GM10847 (cell line): ENCODE data around the gene GAS7.

Source experiments
- POLR2A ChIP-seq: IDR thresholded peaks from 2 replicates; pipeline ENCODE4 v1.6.1; 2011; ENCODE audit not compliant: insufficient read length; ENCODE audit errors: extremely low read depth

Gene GAS7

DNA sequence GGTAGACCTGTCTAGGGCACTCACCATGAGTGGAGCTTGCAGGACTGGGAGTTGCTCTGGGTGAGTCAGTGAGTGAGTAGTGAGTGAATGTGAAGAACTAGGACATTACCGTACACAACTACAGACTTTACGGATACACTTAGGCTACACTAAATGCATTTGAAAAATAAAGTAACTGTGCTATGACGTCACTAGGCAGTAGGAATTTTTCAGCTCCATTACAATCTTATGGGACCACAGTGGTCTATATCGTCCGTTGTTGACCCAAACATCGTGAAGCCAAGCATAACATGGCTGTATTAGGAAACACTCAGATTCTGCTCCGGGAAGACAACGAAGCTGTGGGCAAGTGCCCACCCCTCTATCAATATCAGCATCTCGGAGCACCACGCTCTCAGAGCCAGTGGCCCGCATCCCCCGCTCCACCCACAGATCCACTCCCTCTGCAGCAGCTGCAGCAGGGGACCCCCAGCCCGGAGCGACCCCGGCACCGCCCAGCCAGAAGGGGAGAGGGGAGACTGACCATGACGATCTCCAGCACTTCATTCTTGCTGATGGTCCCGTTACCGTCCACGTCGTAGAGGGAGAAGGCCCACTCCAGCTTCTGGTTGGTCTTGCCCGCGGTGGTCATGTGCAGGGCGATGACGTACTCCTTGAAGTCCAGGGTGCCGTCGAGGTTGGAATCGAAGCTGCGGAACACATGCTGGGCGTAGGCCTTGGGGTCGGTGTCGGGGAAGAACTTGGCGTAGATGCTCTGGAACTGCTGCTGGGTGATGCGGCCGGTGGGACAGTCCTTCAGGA is 293.9 kb downstream of the GAS7 start:
- TF ChIP-seq POLR2A = no peak

DNA sequence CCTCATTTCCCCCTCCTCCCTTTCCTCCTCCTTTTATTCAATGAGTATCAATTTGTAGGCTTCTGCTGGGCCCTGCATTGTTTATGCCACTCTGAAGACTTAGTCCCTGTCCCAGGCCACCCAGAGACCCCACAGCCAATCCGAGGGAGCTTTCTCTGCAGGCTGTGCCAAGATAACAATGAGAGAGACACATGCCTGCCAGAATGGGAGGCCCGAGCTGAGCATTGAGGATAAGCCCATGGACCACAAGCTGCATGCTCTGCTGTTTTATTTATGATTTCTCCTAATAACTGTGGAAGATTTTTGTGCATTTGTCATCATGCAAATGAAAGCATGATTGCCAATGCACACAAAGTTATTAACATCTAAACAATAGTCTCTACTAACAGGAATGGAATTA is 296.3 kb downstream of the GAS7 start:
- no peak for TF ChIP-seq POLR2A

DNA sequence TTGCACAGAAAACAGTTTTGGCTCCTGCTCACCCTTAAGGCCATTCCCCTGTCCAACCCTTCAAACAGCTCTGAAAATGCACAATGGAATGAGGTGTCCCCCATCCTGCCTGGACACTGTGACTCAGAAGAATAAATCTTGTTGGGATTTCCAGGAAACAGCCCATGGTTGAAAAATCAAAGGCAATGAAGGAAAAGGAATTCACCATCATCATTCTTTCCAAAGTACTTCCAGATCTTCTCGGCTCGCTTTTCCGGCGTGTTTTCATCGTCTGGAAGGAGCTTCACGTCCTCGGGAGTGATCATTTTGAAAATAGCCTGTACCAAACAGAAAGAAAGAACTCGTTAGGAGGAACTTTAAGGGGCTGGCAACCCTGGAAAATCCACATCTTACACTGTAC is 297.6 kb downstream of the GAS7 start:
- TF ChIP-seq POLR2A = no peak

DNA sequence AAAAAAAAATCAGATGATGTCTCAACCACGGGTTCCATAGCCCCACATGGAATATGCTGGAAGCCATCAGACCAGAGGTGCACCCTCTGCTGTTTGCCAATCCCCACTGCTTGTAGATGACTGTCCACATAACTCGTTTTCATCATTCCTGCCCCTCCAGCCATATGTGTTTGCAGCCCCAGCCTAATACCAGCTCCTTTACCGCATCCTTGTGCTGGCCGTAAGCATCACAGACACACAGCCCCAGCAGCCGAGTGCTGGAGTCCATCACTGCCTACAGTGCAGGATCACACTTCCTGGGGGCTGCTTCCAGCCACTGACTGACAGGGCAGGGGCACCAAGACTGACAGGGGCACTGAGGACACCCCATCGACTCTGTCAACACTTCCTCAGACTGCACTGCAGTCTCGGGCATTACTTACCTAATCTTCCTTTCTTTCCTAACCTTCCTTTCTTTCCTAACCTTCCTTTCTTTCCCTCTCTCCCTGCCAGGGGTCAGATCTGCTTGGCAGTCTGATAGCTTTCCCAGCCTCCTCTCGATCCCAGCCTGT is 298.3 kb downstream of the GAS7 start:
- no peak for TF ChIP-seq POLR2A

DNA sequence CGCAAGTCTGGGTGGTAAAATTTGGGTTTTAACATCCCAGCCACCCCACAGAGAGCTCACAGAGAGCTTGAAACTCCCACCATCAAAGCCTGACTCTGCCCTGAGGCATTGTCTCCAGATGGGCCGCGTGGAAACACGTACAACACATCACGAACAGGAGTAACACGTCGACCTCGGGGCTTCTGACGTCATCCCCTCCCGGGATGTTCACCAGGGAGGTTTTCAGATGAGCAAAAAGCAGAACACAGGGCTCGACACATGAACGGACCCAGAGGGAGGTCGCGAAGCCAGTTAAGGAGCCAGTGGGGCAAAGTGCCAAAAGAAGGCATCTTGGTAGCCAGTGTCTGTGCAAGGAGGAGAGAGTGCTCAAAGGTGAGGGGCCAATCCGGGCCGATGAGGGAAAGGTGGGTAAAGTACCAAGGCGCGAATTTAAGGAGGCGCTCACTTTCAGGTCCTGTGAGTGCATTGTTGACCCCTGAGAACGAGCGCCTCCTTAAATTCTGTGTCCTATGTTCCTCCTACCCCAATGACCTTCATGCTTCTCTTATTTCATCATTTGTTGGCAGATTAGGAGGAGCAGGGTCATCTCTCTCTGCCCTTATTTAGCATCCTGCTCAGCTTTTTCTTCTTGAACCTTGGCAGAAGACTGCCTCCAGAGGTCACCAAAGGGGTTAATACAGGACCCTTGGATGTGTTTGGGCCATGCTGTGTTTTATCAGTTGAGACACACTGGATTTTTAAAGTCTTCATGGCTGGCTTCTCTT is 298.9 kb downstream of the GAS7 start:
- TF ChIP-seq POLR2A = no peak

DNA sequence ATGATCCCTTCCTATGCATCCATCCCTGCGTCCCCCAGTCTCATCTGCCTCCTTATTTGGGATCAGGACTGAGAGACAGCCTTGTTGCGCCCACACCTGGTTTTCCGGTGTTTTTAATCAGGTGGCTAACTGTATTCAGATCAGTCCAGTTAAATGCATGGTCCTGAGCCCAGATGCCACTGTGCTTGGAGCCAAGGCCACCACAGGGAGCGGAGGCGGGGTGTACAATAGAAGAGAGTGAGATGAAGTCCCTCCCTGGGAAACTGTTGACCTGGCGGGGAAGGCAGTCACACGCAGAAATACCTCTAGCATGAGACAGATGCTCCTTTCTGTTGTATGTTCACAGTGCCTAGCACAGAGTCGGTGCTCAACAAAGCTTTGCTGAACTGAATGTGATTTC is 299.6 kb downstream of the GAS7 start:
- no peak for TF ChIP-seq POLR2A

DNA sequence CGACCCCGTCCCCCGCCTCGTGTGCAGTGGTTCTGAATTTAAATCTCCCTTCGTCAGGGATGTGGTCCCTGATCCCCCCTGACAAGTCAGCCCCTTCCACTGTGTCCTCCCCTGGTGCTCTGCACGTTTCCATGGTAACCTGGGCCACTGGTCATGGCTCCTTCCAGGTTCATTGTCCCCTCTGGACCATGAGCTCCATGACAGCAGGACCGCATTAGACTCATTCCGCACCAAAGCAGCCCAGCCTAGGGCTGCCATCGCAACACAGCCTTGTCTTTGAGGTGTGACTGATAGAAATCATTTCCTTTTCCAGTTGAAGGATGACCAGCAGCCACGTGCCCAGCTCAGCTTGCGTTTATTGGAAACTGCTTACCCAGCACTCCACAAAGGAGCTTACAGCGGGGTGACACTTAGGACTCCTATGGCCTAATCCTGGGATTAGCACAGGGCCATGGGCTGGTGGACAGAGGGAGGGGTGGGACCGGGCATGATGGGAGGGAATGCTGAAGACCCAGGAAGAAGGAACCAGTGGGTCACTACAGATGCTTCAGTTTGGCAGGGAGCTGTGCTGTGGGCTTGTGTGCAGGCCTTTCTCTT is 300.9 kb downstream of the GAS7 start:
- no peak for TF ChIP-seq POLR2A

DNA sequence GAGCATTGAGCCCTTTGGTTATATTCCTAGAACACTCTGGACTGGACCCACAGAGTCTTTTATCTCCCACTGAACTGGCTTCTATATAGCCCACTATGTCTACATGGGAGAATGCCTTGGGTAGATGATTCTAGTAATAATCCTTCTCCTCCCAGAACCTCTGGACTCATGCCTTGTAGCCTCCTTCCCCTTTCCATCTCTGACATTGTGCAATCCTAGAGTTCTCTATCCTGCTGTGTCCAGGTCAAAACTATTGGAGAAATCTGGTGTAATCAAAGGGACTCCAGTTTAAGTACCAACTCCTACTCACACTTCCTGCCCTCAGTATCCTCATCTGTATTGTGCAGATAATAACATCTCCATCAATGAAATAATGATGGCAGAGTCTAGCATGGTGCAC is 302.5 kb downstream of the GAS7 start:
- TF ChIP-seq POLR2A = no peak

DNA sequence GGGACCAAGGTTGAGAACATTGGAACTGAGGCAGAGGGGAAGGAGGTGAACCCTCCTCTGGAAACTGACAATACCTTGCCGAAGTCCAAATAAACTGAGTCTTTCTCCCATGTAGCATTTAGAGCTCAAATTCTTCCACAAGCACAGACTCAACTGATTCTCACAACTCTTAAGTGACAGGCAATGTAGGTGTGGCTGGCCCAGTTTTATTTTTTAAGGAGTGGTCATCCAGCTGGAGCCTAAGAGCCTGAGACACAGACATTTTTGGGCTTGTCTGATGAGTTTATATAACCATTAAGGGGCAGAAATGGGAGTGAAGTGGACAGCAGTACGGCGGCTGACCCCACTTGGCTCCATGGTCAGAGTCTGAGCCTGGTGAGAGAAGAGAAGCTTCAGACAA is 304.2 kb downstream of the GAS7 start:
- no peak for TF ChIP-seq POLR2A

DNA sequence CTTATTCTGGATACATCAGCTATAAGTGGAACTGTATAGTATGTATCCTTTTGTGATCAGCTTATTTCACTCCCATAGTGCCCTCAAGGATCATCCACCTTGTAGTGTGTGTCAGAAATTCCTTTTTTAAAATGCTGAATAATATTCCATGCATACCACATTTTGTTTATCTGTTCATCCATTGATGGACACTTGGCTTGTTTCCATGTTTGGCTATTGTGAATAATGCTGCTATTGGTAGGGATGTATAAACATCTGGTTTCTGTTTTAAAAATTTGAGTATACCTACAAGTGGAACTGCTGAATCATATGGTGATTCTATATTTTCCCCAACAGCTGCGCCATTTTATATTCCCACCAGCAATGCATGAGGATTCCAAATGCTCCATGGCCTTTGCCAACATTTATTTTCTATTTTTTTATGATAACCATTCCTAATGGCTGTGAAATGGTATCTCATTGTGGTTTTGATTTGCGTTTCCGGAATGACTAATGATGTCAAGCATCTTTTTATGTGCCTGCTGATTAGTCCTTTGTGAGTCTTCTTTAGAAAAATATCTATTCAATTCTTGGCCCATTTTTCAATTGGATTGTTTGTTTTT is 304.9 kb downstream of the GAS7 start:
- no peak for TF ChIP-seq POLR2A

DNA sequence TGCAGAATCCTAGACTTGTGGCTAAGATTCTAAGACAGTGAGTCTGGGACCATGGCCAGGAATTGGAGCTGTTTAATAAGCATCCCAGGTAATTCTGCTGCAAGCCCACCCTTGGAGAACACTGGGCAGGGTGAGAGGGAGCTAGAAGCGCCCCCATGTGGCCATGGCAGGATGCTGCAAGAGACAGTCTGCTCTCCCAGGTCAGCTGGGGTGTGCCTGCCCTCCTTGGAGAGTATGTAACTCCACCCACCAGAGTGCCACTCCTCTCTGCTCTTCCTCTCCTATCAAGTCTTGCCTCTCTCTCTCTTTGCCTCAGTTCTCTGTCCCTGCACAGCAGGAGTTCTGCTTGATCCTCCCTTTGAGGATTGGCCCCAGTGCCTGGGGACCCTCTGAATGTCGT is 308.3 kb downstream of the GAS7 start:
- TF ChIP-seq POLR2A = no peak

DNA sequence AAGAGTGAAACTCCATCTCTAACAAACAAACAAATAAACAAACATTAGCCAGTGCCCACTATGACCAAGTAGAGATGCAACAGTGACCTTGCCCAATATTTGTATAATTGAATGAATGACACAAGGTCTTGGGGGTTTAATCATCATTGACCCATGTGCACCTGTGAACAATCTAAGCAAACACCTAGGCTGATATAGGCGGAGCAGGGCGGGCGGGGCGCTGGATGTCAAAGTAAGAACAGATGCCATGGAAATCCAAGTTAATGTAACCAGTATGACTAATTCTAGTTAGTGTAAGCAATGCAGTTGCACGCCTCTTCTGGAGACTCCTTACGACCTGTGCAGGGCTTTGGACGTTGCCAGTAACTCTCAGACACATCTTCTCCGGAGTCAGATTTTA is 310.9 kb downstream of the GAS7 start:
- no peak for TF ChIP-seq POLR2A

DNA sequence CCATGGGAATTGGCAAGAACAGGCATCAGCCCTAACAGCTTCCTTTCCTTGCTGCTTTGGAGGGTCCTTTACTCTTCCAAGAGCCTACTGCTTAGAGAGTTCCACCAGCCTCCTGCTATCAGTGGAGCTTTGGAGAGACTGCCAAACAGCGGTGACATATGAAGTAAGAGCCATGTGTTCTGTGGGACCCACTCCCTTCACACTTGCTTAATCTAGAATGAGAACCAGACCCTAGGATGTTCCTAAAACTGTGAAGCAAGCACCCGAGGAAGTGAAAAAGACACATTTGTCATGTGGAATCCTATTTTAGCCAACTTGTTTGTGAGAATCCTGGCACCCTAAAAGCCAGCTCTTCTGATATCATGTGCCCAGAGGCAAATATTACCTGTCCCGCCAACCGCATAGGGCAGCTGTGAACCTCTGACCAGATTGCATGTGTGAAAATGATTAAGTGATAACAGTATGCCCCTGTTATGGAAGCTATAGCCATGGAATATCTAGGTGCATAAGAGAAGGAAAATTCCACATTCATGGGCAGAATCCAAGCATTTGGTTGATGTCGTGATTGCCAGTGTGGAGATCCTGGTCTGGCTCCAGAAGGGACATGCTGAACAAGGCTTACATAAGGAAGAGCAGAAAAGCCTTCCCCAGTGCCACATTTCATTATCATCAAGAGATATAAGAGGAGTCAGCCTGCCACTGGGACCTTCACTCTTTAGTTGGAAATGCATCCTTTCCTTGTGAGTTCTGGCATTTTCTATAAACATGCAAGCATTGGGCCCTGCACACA is 312.1 kb downstream of the GAS7 start:
- TF ChIP-seq POLR2A = no peak

DNA sequence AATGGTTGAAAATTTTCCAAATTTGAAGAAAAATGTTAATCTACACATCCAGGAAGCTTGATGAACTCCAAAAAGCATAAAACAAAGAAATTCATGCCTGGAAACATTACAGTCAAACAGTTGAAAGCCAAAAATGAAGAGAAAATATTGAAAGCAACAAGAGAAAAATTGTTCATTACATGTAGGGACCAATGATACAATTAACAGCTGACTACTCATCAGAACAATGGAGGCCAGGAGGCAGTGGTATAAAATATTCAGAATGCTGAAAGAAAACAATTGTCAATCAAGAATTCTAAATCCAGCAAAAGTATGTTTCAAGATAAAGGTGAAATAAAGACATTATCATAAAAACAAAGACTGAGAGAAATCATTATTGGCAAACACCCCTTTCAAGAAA is 315.0 kb downstream of the GAS7 start:
- TF ChIP-seq POLR2A = no peak

DNA sequence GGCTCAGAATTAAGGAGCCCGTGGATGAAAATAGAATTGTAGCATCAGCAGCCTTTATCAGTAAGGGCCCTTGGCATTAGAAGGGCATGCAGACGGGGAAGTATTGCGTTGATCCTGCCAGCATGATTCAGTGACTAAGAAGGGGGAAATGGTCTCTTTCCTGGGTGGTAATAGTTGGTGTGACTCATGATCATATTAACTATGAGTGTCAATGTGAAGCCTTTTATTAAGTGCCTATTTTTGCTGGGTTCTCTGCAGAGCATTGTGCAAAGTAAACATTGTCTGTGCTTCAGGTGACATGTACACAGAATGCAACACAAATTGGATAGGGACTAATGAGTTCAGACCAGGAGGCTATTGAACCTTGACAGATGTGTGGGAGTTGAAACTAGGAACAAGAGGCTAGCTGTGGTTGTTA is 317.8 kb downstream of the GAS7 start:
- TF ChIP-seq POLR2A = no peak
